HCT116 (cell line): ENCODE results near the gene SRSF2. TPM values are rescaled to one million over a fixed set of nuclear protein-coding genes. Genes with fewer than 3 reads are reported as not detected.

ENCODE experiments used
- ATAC-seq: fragments of 200-7000 bp; cut with Tn5 transposase; 2 replicates; pipeline ENCODE4 v1.9.1; 2020; ENCODE audit warnings: mild to moderate bottlenecking, moderate library complexity
- BruUV-seq: library from RNA; stranded (reverse); fragments of 400-500 nt; replicated peaks from 2 replicates; lab custom pipeline; 2021; lab: Mats Ljungman, UMichigan
- CTCF ChIA-PET: fragments of 300-600 bp; sonication (Branson Sonifier 250); formaldehyde crosslinking; loops from one replicate; lab custom pipeline; 2021; ENCODE audit warnings: antibody characterized with exemption; lab: Charles Lee
- POLR2A ChIA-PET: fragments of 300-600, 350-600 bp; sonication (Branson Sonifier 250); formaldehyde crosslinking; loops from one replicate; lab custom pipeline; 2021; ENCODE audit warnings: antibody characterized with exemption; lab: Charles Lee
- RAD21 ChIA-PET, 2 experiments: fragments of 300-600 bp; sonication (Branson Sonifier 250); formaldehyde crosslinking; loops; one replicate each; lab custom pipeline; 2023; ENCODE audit warnings: low total read pairs in 2 of 2; ENCODE audit not compliant: uncharacterized antibody in 2 of 2, unreplicated experiment in 2 of 2, low non-redundant PET in 1 of 2; lab: Charles Lee
- DNase-seq: peaks from one replicate; pipeline ENCODE4 v3.0.0-alpha.2; 2010; ENCODE audit warnings: low read depth, low spot score
- H2AFZ ChIP-seq: fragments of 200-600 bp; shearing (Covaris generic), sonication (generic); 2 replicates; pipeline ENCODE4 v1.6.1; 2017; ENCODE audit warnings: low read depth, mixed run types, mixed read lengths, antibody characterized with exemption, low read length; ENCODE audit not compliant: poor library complexity, severe bottlenecking
- H3K27ac ChIP-seq: 2 replicates; pipeline ENCODE4 v1.5.1; 2012; ENCODE audit warnings: low read depth, low read length
- H3K27me3 ChIP-seq: fragments of 200-600 bp; sonication (generic); 2 replicates; pipeline ENCODE4 v1.6.1; 2016; ENCODE audit warnings: mixed run types, low read length, mixed read lengths; ENCODE audit not compliant: insufficient read depth
- H3K36me3 ChIP-seq, 2 experiments: fragments of 200-500 bp in 1 of 2; fragments of 200-600 bp in 1 of 2; sonication (Bioruptor generic) in 1 of 2; sonication (generic) in 1 of 2; 2 replicates each; pipeline versions ENCODE4 v1.5.1 to v1.6.1; 2014 to 2016; ENCODE audit warnings: low read length in 2 of 2, inconsistent platforms in 1 of 2, mixed read lengths in 1 of 2, mixed run types in 1 of 2; ENCODE audit not compliant: insufficient read depth in 2 of 2, control insufficient read depth in 1 of 2
- H3K4me1 ChIP-seq, 2 experiments: fragments of 200-600 bp in 1 of 2; sonication (generic) in 1 of 2; 2 replicates each; pipeline versions ENCODE4 v1.5.1 to v1.6.1; 2012 to 2017; ENCODE audit warnings: low read length in 2 of 2, inconsistent platforms in 1 of 2, mild to moderate bottlenecking in 1 of 2, mixed read lengths in 1 of 2, mixed run types in 1 of 2, moderate library complexity in 1 of 2; ENCODE audit not compliant: insufficient read depth in 2 of 2, control insufficient read depth in 1 of 2
- H3K4me2 ChIP-seq: fragments of 200-600 bp; sonication (generic); 2 replicates; pipeline ENCODE4 v1.6.1; 2017; ENCODE audit warnings: mixed run types, low read length, mixed read lengths
- H3K4me3 ChIP-seq, 2 experiments: fragments of 200-600 bp in 1 of 2; sonication (generic) in 1 of 2; replicated peaks in 1 of 2; 2 replicates each; pipeline ENCODE4 v1.5.1; 2011 to 2016; ENCODE audit warnings: low read length in 2 of 2, control low read depth in 1 of 2, low read depth in 1 of 2, mild to moderate bottlenecking in 1 of 2, mixed read lengths in 1 of 2, mixed run types in 1 of 2
- H3K79me2 ChIP-seq: fragments of 200-600 bp; sonication (generic); 2 replicates; pipeline ENCODE4 v1.6.1; 2017; ENCODE audit warnings: mild to moderate bottlenecking, mixed run types, low read length, moderate library complexity, mixed read lengths; ENCODE audit not compliant: insufficient read depth
- H3K9ac ChIP-seq: fragments of 200-600 bp; sonication (generic); 2 replicates; pipeline ENCODE4 v1.6.1; 2016; ENCODE audit warnings: low read length, mixed read lengths
- H3K9me2 ChIP-seq: fragments of 200-600 bp; sonication (generic), shearing (Covaris generic); 2 replicates; pipeline ENCODE4 v1.6.1; 2017; ENCODE audit warnings: mixed run types, mild to moderate bottlenecking, moderate library complexity; ENCODE audit not compliant: insufficient read depth
- H3K9me3 ChIP-seq, 2 experiments: fragments of 200-500 bp in 1 of 2; fragments of 200-600 bp in 1 of 2; sonication (Bioruptor generic) in 1 of 2; sonication (generic) in 1 of 2; 2 replicates each; pipeline ENCODE4 v1.6.1; 2014 to 2017; ENCODE audit warnings: low read length in 2 of 2, mixed read lengths in 2 of 2, inconsistent platforms in 1 of 2, low read depth in 1 of 2, mild to moderate bottlenecking in 1 of 2, mixed run types in 1 of 2, moderate library complexity in 1 of 2; ENCODE audit not compliant: control insufficient read depth in 1 of 2, insufficient read depth in 1 of 2
- H4K20me1 ChIP-seq: fragments of 200-600 bp; sonication (generic), shearing (Covaris generic); 2 replicates; pipeline ENCODE4 v1.6.1; 2017; ENCODE audit warnings: mixed run types, mild to moderate bottlenecking, moderate library complexity; ENCODE audit not compliant: insufficient read depth
- ATF3 ChIP-seq: IDR thresholded peaks from 2 replicates; pipeline ENCODE4 v1.6.1; 2012
- CBX3 ChIP-seq: IDR thresholded peaks from 2 replicates; pipeline ENCODE4 v1.6.1; 2012; ENCODE audit warnings: low read depth
- CEBPB ChIP-seq: IDR thresholded peaks from 2 replicates; pipeline ENCODE4 v1.6.1; 2012; ENCODE audit warnings: low read depth
- ELF1 ChIP-seq: IDR thresholded peaks from 2 replicates; pipeline ENCODE4 v1.6.1; 2012; ENCODE audit warnings: low read depth, borderline replicate concordance
- EZH2 ChIP-seq: fragments of 200-600 bp; sonication (generic); IDR thresholded peaks from 2 replicates; pipeline ENCODE4 v1.6.1; 2017; ENCODE audit warnings: antibody characterized with exemption, mixed run types
- EZH2phosphoT487 ChIP-seq: fragments of 200-600 bp; IDR thresholded peaks from 2 replicates; pipeline ENCODE4 v1.6.1; 2018; ENCODE audit warnings: antibody characterized with exemption, borderline replicate concordance
- FOSL1 ChIP-seq: IDR thresholded peaks from 2 replicates; pipeline ENCODE4 v1.6.1; 2012; ENCODE audit warnings: low read depth
- JUND ChIP-seq: IDR thresholded peaks from 2 replicates; pipeline ENCODE4 v1.6.1; 2012
- POLR2A ChIP-seq: IDR thresholded peaks from 2 replicates; pipeline ENCODE4 v1.7.0; 2011; ENCODE audit warnings: borderline replicate concordance; ENCODE audit not compliant: insufficient read depth, insufficient read length; ENCODE audit errors: extremely low read depth
- RAD21 ChIP-seq: IDR thresholded peaks from 2 replicates; pipeline ENCODE4 v1.6.1; 2012; ENCODE audit warnings: low read depth, mild to moderate bottlenecking
- REST ChIP-seq: IDR thresholded peaks from 2 replicates; pipeline ENCODE4 v1.6.1; 2012; ENCODE audit warnings: low read depth
- SIN3A ChIP-seq: IDR thresholded peaks from 2 replicates; pipeline ENCODE4 v1.6.1; 2012; ENCODE audit warnings: low read depth
- SP1 ChIP-seq: IDR thresholded peaks from 2 replicates; pipeline ENCODE4 v1.6.1; 2012; ENCODE audit warnings: low read depth
- ZBTB33 ChIP-seq: IDR thresholded peaks from 2 replicates; pipeline ENCODE4 v1.6.1; 2011; ENCODE audit warnings: mild to moderate bottlenecking, low read length, moderate library complexity; ENCODE audit not compliant: insufficient replicate concordance; ENCODE audit errors: extremely low read depth
- ZFX ChIP-seq: fragments of 450-650 bp; IDR thresholded peaks from 2 replicates; pipeline ENCODE4 v1.6.1; 2017
- intact Hi-C: fragments of 100-400 bp; cut with micrococcal nuclease; formaldehyde crosslinking; loops from 2 replicates; pipeline ENCODE4 v1.10.0; 2022
- total RNA-seq: library from RNA; stranded (reverse); gene quantifications from one replicate; pipeline ENCODE4 v1.2.1, GENCODE V29; 2021; ENCODE audit not compliant: unreplicated experiment

Gene SRSF2
- total RNA-seq, 1 experiment from 2014 or later, result 422 TPM

- ChIA-PET POLR2A (interaction anchor here (1.7 kb wide), 1 partner anchor 9 kb away, joined by 3 read pairs; no protein-coding TSS in a partner anchor), RAD21 (no interaction called here), CTCF (interaction anchor here (1.4 kb wide), 1 partner anchor 16 kb away, joined by 3 read pairs; no protein-coding TSS in a partner anchor)
- H2AFZ ChIP-seq, result no peak overlapping the region
- H3K9me3 ChIP-seq, result peaks cover 0 to 2% of the 10 kb centered on the region in 2 experiments; a peak in 1 of 4 replicates
- H3K4me2 ChIP-seq, result no peak overlapping the region
- H3K79me2 ChIP-seq, result no peaks in the 10 kb centered on the region
- H3K36me3 ChIP-seq, result peaks cover 2 to 24% of the 10 kb centered on the region in 2 experiments; a peak in 1 of 4 replicates
- H3K4me3 ChIP-seq, result no peak overlapping the region
- 0 out of 2 replicates have a peak, but pooled peaks have one; percentile 24 for TF ChIP-seq SIN3A
- TF ChIP-seq CEBPB, result no peak
- H4K20me1 ChIP-seq, result no peaks in the 10 kb centered on the region
- no peak overlapping the region for H3K27ac ChIP-seq
- no peak for ATAC-seq
- intact Hi-C loops, result no loop called here
- no peak overlapping the region for H3K9ac ChIP-seq
- peaks cover 8 to 23% of the 10 kb centered on the region in 2 experiments for H3K4me1 ChIP-seq
- no TSS peak for BruUV-seq
- H3K9me2 ChIP-seq, result no peaks in the 10 kb centered on the region
- no peak for DNase-seq
- H3K27me3 ChIP-seq, result no peaks in the 10 kb centered on the region
Observed at GRCh38 chr17:76742958-76743357, 5.8 kb upstream of the SRSF2 start.

- Histone ChIP-seq H3K36me3 (peaks cover 8 to 25% of the 10 kb centered on the region in 2 experiments), H4K20me1 (peaks cover 8% of the 10 kb centered on the region; the same call in 1 of the 2 replicates), H3K9me3 (no peaks in the 10 kb centered on the region), H3K27me3 (no peaks in the 10 kb centered on the region), H3K4me1 (peaks cover 9 to 21% of the 10 kb centered on the region in 2 experiments), H3K79me2 (peaks cover 16% of the 10 kb centered on the region), H3K27ac (no peak overlapping the region), H3K4me3 (no peak overlapping the region), H3K9me2 (no peaks in the 10 kb centered on the region), H3K9ac (no peak overlapping the region), H2AFZ (no peak overlapping the region), H3K4me2 (no peak overlapping the region)
- intact Hi-C loops, result no loop called here
- TF ChIP-seq ZBTB33, result no peak
- TF ChIP-seq JUND, result no peak
- TF ChIP-seq SP1, result no peak
- TF ChIP-seq POLR2A, result no peak
- TF ChIP-seq ZFX, result no peak
- TF ChIP-seq CBX3, result no peak
- no peak for TF ChIP-seq EZH2phosphoT487
- TF ChIP-seq EZH2, result no peak
- no peak for TF ChIP-seq FOSL1
- TF ChIP-seq ATF3, result no peak
- no peak for TF ChIP-seq REST
- no peak for TF ChIP-seq ELF1
- no peak for TF ChIP-seq RAD21
- ChIA-PET RAD21 (no interaction called here), POLR2A (no interaction called here), CTCF (no interaction called here)
- no peak for DNase-seq
- ATAC-seq, result no peak
- no TSS peak for BruUV-seq
Observed at GRCh38 chr17:76740329-76741118, 3.4 kb upstream of the SRSF2 start.
